ENCODE measurements around the gene FBXO42.

Gene FBXO42

GRCh38 chr1:16241221-16241708 is 111.0 kb downstream of the FBXO42 start:
- Histone ChIP-seq H3K9ac (ENCODE audit: low read length) (no peak overlapping the region), H3K27me3 (ENCODE audit: insufficient read depth, low read length, poor library complexity) (no peaks in the 10 kb centered on the region), H2BK120ac (ENCODE audit: low read depth, low read length) (no peak overlapping the region), H3K36me3 (ENCODE audit: control insufficient read depth, insufficient read depth, low read length) (no peaks in the 10 kb centered on the region), H4K5ac (ENCODE audit: low read length) (no peak overlapping the region), H2BK15ac (replicated peaks; ENCODE audit: low read depth) (no peak overlapping the region), H3K27ac (ENCODE audit: low read depth, low read length) (no peak overlapping the region), H2BK5ac (ENCODE audit: low read length) (no peak overlapping the region), H4K8ac (ENCODE audit: low read depth, low read length) (no peak overlapping the region), H3K79me1 (ENCODE audit: low read length) (no peaks in the 10 kb centered on the region), H3K18ac (ENCODE audit: low read length) (no peak overlapping the region), H3K4me3 (ENCODE audit: low read length) (no peak overlapping the region), H3K56ac (ENCODE audit: low read length) (no peak overlapping the region), H2AK5ac (ENCODE audit: low read length) (no peak overlapping the region), H3K79me2 (ENCODE audit: control insufficient read depth, insufficient read depth, low read length) (no peaks in the 10 kb centered on the region), H3K4me1 (ENCODE audit: control insufficient read depth, low read depth, low read length) (no peaks in the 10 kb centered on the region), H3K4me2 (ENCODE audit: low read length) (no peak overlapping the region), H3K4ac (ENCODE audit: low read depth, low read length) (no peak overlapping the region), H3K23ac (ENCODE audit: low read length) (no peak overlapping the region)
- no peak for DNase-seq
- no CpG with 5 or more reads among the region's 10 CpGs for WGBS (ENCODE audit: extremely low coverage, insufficient coverage, low lambda C conversion rate)

GRCh38 chr1:16239972-16240491 is 112.2 kb downstream of the FBXO42 start:
- Histone ChIP-seq H3K27ac (ENCODE audit: low read depth, low read length) (no peak overlapping the region), H2BK15ac (replicated peaks; ENCODE audit: low read depth) (no peak overlapping the region), H3K9ac (ENCODE audit: low read length) (no peak overlapping the region), H3K18ac (ENCODE audit: low read length) (no peak overlapping the region), H3K27me3 (ENCODE audit: insufficient read depth, low read length, poor library complexity) (no peaks in the 10 kb centered on the region), H2BK5ac (ENCODE audit: low read length) (no peak overlapping the region), H4K8ac (ENCODE audit: low read depth, low read length) (no peak overlapping the region), H4K5ac (ENCODE audit: low read length) (no peak overlapping the region), H2AK5ac (ENCODE audit: low read length) (no peak overlapping the region), H3K56ac (ENCODE audit: low read length) (no peak overlapping the region), H3K4me2 (ENCODE audit: low read length) (no peak overlapping the region), H3K4me1 (ENCODE audit: control insufficient read depth, low read depth, low read length) (no peaks in the 10 kb centered on the region), H3K23ac (ENCODE audit: low read length) (no peak overlapping the region), H3K4ac (ENCODE audit: low read depth, low read length) (no peak overlapping the region), H3K79me1 (ENCODE audit: low read length) (no peaks in the 10 kb centered on the region), H3K4me3 (ENCODE audit: low read length) (no peak overlapping the region), H2BK120ac (ENCODE audit: low read depth, low read length) (no peak overlapping the region), H3K36me3 (ENCODE audit: control insufficient read depth, insufficient read depth, low read length) (no peaks in the 10 kb centered on the region), H3K79me2 (ENCODE audit: control insufficient read depth, insufficient read depth, low read length) (no peaks in the 10 kb centered on the region)
- no peak for DNase-seq
- no CpG with 5 or more reads among the region's 2 CpGs for WGBS (ENCODE audit: extremely low coverage, insufficient coverage, low lambda C conversion rate)

GRCh38 chr1:16237343-16237830 is 114.9 kb downstream of the FBXO42 start:
- Histone ChIP-seq H3K4me1 (ENCODE audit: control insufficient read depth, low read depth, low read length) (no peaks in the 10 kb centered on the region), H3K27ac (ENCODE audit: low read depth, low read length) (no peak overlapping the region), H2AK5ac (ENCODE audit: low read length) (no peak overlapping the region), H3K18ac (ENCODE audit: low read length) (no peak overlapping the region), H3K4me3 (ENCODE audit: low read length) (no peak overlapping the region), H4K8ac (ENCODE audit: low read depth, low read length) (peak overlapping the region; percentile 69), H3K56ac (ENCODE audit: low read length) (peak overlapping the region; percentile 73), H3K9ac (ENCODE audit: low read length) (peak overlapping the region; percentile 71), H3K36me3 (ENCODE audit: control insufficient read depth, insufficient read depth, low read length) (no peaks in the 10 kb centered on the region), H3K4me2 (ENCODE audit: low read length) (peak overlapping the region; percentile 50), H3K4ac (ENCODE audit: low read depth, low read length) (no peak overlapping the region), H4K5ac (ENCODE audit: low read length) (peak overlapping the region; percentile 96), H3K79me2 (ENCODE audit: control insufficient read depth, insufficient read depth, low read length) (no peaks in the 10 kb centered on the region), H2BK120ac (ENCODE audit: low read depth, low read length) (no peak overlapping the region), H2BK15ac (replicated peaks; ENCODE audit: low read depth) (no peak overlapping the region), H3K23ac (ENCODE audit: low read length) (no peak overlapping the region), H2BK5ac (ENCODE audit: low read length) (no peak overlapping the region), H3K79me1 (ENCODE audit: low read length) (no peaks in the 10 kb centered on the region), H3K27me3 (ENCODE audit: insufficient read depth, low read length, poor library complexity) (no peaks in the 10 kb centered on the region)
- no CpG with 5 or more reads among the region's 6 CpGs for WGBS (ENCODE audit: extremely low coverage, insufficient coverage, low lambda C conversion rate)
- no peak for DNase-seq

GRCh38 chr1:16236511-16237342 is 115.6 kb downstream of the FBXO42 start, which contains the start of gene CPLANE2:
Gene CPLANE2 (minus strand): TSS chr1:16237183. CDS start chr1:16236742, 441 bp downstream.
- Histone ChIP-seq H4K5ac (ENCODE audit: low read length) (peak within 1 kb of the TSS; percentile 96), H3K79me1 (ENCODE audit: low read length) (no peaks in the 10 kb centered on the region), H3K4me3 (ENCODE audit: low read length) (peak within 1 kb of the TSS; percentile 67), H3K27me3 (ENCODE audit: insufficient read depth, low read length, poor library complexity) (no peaks in the 10 kb centered on the region), H2BK120ac (ENCODE audit: low read depth, low read length) (no peak within 1 kb of the TSS), H3K56ac (ENCODE audit: low read length) (peak within 1 kb of the TSS; percentile 90), H3K4me1 (ENCODE audit: control insufficient read depth, low read depth, low read length) (no peaks in the 10 kb centered on the region), H3K23ac (ENCODE audit: low read length) (no peak within 1 kb of the TSS), H3K4ac (ENCODE audit: low read depth, low read length) (no peak within 1 kb of the TSS), H2AK5ac (ENCODE audit: low read length) (no peak within 1 kb of the TSS), H3K27ac (ENCODE audit: low read depth, low read length) (no peak within 1 kb of the TSS), H2BK15ac (replicated peaks; ENCODE audit: low read depth) (no peak within 1 kb of the TSS), H3K36me3 (ENCODE audit: control insufficient read depth, insufficient read depth, low read length) (no peaks in the 10 kb centered on the region), H3K79me2 (ENCODE audit: control insufficient read depth, insufficient read depth, low read length) (no peaks in the 10 kb centered on the region), H2BK5ac (ENCODE audit: low read length) (no peak within 1 kb of the TSS), H3K18ac (ENCODE audit: low read length) (peak within 1 kb of the TSS; percentile 75), H4K8ac (ENCODE audit: low read depth, low read length) (peak within 1 kb of the TSS; percentile 69), H3K4me2 (ENCODE audit: low read length) (peak within 1 kb of the TSS; percentile 50), H3K9ac (ENCODE audit: low read length) (peak within 1 kb of the TSS; percentile 71)
- peak; percentile 95 for DNase-seq
- WGBS (ENCODE audit: extremely low coverage, insufficient coverage, low lambda C conversion rate): no CpG with 5 or more reads among the region's 57 CpGs

- WGBS (ENCODE audit: extremely low coverage, insufficient coverage, low lambda C conversion rate): no CpG with 5 or more reads among the region's 6 CpGs
- Histone ChIP-seq H3K79me2 (ENCODE audit: control insufficient read depth, insufficient read depth, low read length) (no peaks in the 10 kb centered on the region), H2BK15ac (replicated peaks; ENCODE audit: low read depth) (no peak overlapping the region), H3K4ac (ENCODE audit: low read depth, low read length) (no peak overlapping the region), H3K4me3 (ENCODE audit: low read length) (no peak overlapping the region), H4K8ac (ENCODE audit: low read depth, low read length) (no peak overlapping the region), H3K9ac (ENCODE audit: low read length) (no peak overlapping the region), H3K27ac (ENCODE audit: low read depth, low read length) (no peak overlapping the region), H3K18ac (ENCODE audit: low read length) (no peak overlapping the region), H2BK120ac (ENCODE audit: low read depth, low read length) (no peak overlapping the region), H3K79me1 (ENCODE audit: low read length) (no peaks in the 10 kb centered on the region), H3K27me3 (ENCODE audit: insufficient read depth, low read length, poor library complexity) (no peaks in the 10 kb centered on the region), H2BK5ac (ENCODE audit: low read length) (no peak overlapping the region), H3K4me2 (ENCODE audit: low read length) (peak overlapping the region; percentile 27), H3K36me3 (ENCODE audit: control insufficient read depth, insufficient read depth, low read length) (no peaks in the 10 kb centered on the region), H3K4me1 (ENCODE audit: control insufficient read depth, low read depth, low read length) (no peaks in the 10 kb centered on the region), H3K56ac (ENCODE audit: low read length) (no peak overlapping the region), H3K23ac (ENCODE audit: low read length) (no peak overlapping the region), H4K5ac (ENCODE audit: low read length) (no peak overlapping the region), H2AK5ac (ENCODE audit: low read length) (no peak overlapping the region)
- DNase-seq: peak; percentile 45
These were observed 116.3 kb downstream of the FBXO42 start for GRCh38 chr1:16235944-16236510.

Data from mesendoderm (in vitro differentiated cells).